ENCODE results near the gene TLCD1. TPM values are rescaled to one million over a fixed set of nuclear protein-coding genes. Genes with fewer than 3 reads are reported as not detected.

The TLCD1 gene
- total RNA-seq, 4 donors from 2014 or later, result 0.46 to 0.82 (median 0.75) TPM; not detected in 1

GRCh38 chr17:28763804-28764266, 37.8 kb upstream of the TLCD1 start:
- peak; percentile 53 to 67 for ATAC-seq
- H3K36me3 ChIP-seq, result peaks cover 0 to 37% of the 10 kb centered on the region in 2 donors
- no peaks in the 10 kb centered on the region for H3K9me3 ChIP-seq
- intact Hi-C loops (cut with DNase I; ENCODE audit: low total_unique reads) (loop anchor here (1.0 to 5.0 kb wide), 5 partner anchors 37 to 153 kb away; partner anchors contain the start of genes DHRS13, NEK8 and TLCD1), in situ Hi-C loops (cut with MboI; ENCODE audit: low sequenced_read_pairs in 4 of 4) (loop anchor here (5.0 to 25.0 kb wide), 6 partner anchors 61 to 151 kb away; partner anchors contain the start of genes ERAL1 (in 4 of the 4) and FLOT2 (in 1 of the 4))
- no peaks in the 10 kb centered on the region for H3K27me3 ChIP-seq
- no peak overlapping the region for H3K4me3 ChIP-seq
- TF ChIP-seq POLR2A (IDR thresholded peaks at IDR 0.05), result no peak
- peak; percentile 83 to 93 (median 87) for TF ChIP-seq CTCF (IDR thresholded peaks at IDR 0.05 in 4 of 5, conservative IDR thresholded peaks at IDR 0.05 in 1 of 5)
- peaks cover 4 to 12% of the 10 kb centered on the region in 2 donors for H3K4me1 ChIP-seq
- DNase-seq, result peak; percentile 55 to 72
- H3K27ac ChIP-seq, result peak overlapping the region in 3 of 4 donors; percentile 29 to 55 (median 40)

- H3K9me3 ChIP-seq, result no peaks in the 10 kb centered on the region
- H3K4me3 ChIP-seq, result no peak overlapping the region
- peaks cover 0 to 42% of the 10 kb centered on the region in 2 donors for H3K36me3 ChIP-seq
- intact Hi-C loops (cut with DNase I; ENCODE audit: low total_unique reads), result loop anchor here (1.0 to 5.0 kb wide), 5 partner anchors 36 to 154 kb away; partner anchors contain the start of genes DHRS13, NEK8 and TLCD1
- DNase-seq (no peak), ATAC-seq (peak; percentile 30 to 34)
- in situ Hi-C loops (cut with MboI; ENCODE audit: low sequenced_read_pairs in 4 of 4), result loop anchor here (5.0 to 25.0 kb wide), 6 partner anchors 62 to 152 kb away; partner anchors contain the start of genes ERAL1 (in 4 of the 4) and FLOT2 (in 1 of the 4)
- H3K27me3 ChIP-seq, result no peaks in the 10 kb centered on the region
- H3K4me1 ChIP-seq, result peaks cover 4 to 12% of the 10 kb centered on the region in 2 donors
- H3K27ac ChIP-seq, result peak overlapping the region; percentile 29 to 55 (median 39)
- TF ChIP-seq POLR2A (IDR thresholded peaks at IDR 0.05) (no peak), CTCF (IDR thresholded peaks at IDR 0.05 in 4 of 5, conservative IDR thresholded peaks at IDR 0.05 in 1 of 5) (no peak)
These were observed 37.2 kb upstream of the TLCD1 start for GRCh38 chr17:28763137-28763799.

- peaks cover 4 to 12% of the 10 kb centered on the region in 2 donors for H3K4me1 ChIP-seq
- in situ Hi-C loops (cut with MboI; ENCODE audit: low sequenced_read_pairs in 4 of 4), result loop anchor here (5.0 to 25.0 kb wide), 6 partner anchors 64 to 154 kb away; partner anchors contain the start of genes ERAL1 (in 4 of the 4) and FLOT2 (in 1 of the 4)
- no peak for TF ChIP-seq POLR2A (IDR thresholded peaks at IDR 0.05)
- no peak for TF ChIP-seq CTCF (IDR thresholded peaks at IDR 0.05 in 4 of 5, conservative IDR thresholded peaks at IDR 0.05 in 1 of 5)
- H3K27me3 ChIP-seq, result no peaks in the 10 kb centered on the region
- no peaks in the 10 kb centered on the region for H3K9me3 ChIP-seq
- no peak overlapping the region for H3K4me3 ChIP-seq
- peak overlapping the region in 3 of 4 donors; percentile 10 to 52 (median 35) for H3K27ac ChIP-seq
- DNase-seq (peak; percentile 69 to 85), ATAC-seq (peak; percentile 65 to 89)
- peaks cover 0 to 39% of the 10 kb centered on the region in 2 donors for H3K36me3 ChIP-seq
- intact Hi-C loops (cut with DNase I; ENCODE audit: low total_unique reads), result loop anchor here (5.0 kb wide), 3 partner anchors 34 to 156 kb away; partner anchors contain the start of genes NEK8 and TLCD1
These were observed 34.8 kb upstream of the TLCD1 start for GRCh38 chr17:28760601-28761562.

- ATAC-seq (no peak), DNase-seq (no peak)
- Histone ChIP-seq H3K27ac (no peak overlapping the region), H3K4me3 (no peak overlapping the region), H3K27me3 (no peaks in the 10 kb centered on the region), H3K36me3 (peaks cover 0 to 25% of the 10 kb centered on the region in 2 donors), H3K4me1 (peaks cover 4 to 12% of the 10 kb centered on the region in 2 donors), H3K9me3 (no peaks in the 10 kb centered on the region)
- intact Hi-C loops (cut with DNase I; ENCODE audit: low total_unique reads) (no loop called here), in situ Hi-C loops (cut with MboI; ENCODE audit: low sequenced_read_pairs in 4 of 4) (loop anchor here in 1 of 4 donors (25.0 kb wide), 1 partner anchor 103 kb away; the partner anchor contains the start of gene ERAL1)
- TF ChIP-seq CTCF (IDR thresholded peaks at IDR 0.05 in 4 of 5, conservative IDR thresholded peaks at IDR 0.05 in 1 of 5) (no peak), POLR2A (IDR thresholded peaks at IDR 0.05) (no peak)
These were observed 33.3 kb upstream of the TLCD1 start for GRCh38 chr17:28759256-28759865.

Data from gastrocnemius medialis (tissue), 4 donors.